ENCODE data around the gene CD300LD.
"Not testable (repeated sequence)": the region's sequence is repeated elsewhere in the genome, so short reads cannot be mapped to it uniquely, and the experiment has no call there.

Gene CD300LD

GRCh38 chr17:74561586-74561985 is 30.5 kb downstream of the CD300LD start:
- Histone ChIP-seq H3K4me3 (ENCODE audit: low read depth, low read length) (no peak overlapping the region), H3K27me3 (ENCODE audit: insufficient read depth, low read depth, severe bottlenecking) (peaks cover 97% of the 10 kb centered on the region), H3K36me3 (no peaks in the 10 kb centered on the region), H3K9me3 (ENCODE audit: severe bottlenecking) (peaks cover 6% of the 10 kb centered on the region), H3K27ac (no peak overlapping the region)
- no peak for TF ChIP-seq CTCF (IDR thresholded peaks at IDR 0.05; ENCODE audit: low read depth, low read length)
- DNase-seq, result no peak

GRCh38 chr17:74558882-74559519 is 33.1 kb downstream of the CD300LD start:
- DNase-seq, result no peak
- Histone ChIP-seq H3K27ac (no peak overlapping the region), H3K27me3 (ENCODE audit: insufficient read depth, low read depth, severe bottlenecking) (peaks cover 100% of the 10 kb centered on the region)

GRCh38 chr17:74558402-74558801 is 33.7 kb downstream of the CD300LD start:
- not testable (repeated sequence) for DNase-seq; H3K27ac ChIP-seq; H3K36me3 ChIP-seq; H3K4me3 ChIP-seq (ENCODE audit: low read depth, low read length)
- H3K9me3 ChIP-seq (ENCODE audit: severe bottlenecking), result peaks cover 11% of the 10 kb centered on the region
- peaks cover 100% of the 10 kb centered on the region for H3K27me3 ChIP-seq (ENCODE audit: insufficient read depth, low read depth, severe bottlenecking)

More at GRCh38 chr17:74558882-74559519, 33.1 kb downstream of the CD300LD start:
- no peak for TF ChIP-seq CTCF (IDR thresholded peaks at IDR 0.05; ENCODE audit: low read depth, low read length)
- Histone ChIP-seq H3K4me3 (ENCODE audit: low read depth, low read length) (no peak overlapping the region), H3K9me3 (ENCODE audit: severe bottlenecking) (peaks cover 11% of the 10 kb centered on the region), H3K36me3 (no peaks in the 10 kb centered on the region)

- Histone ChIP-seq H3K36me3 (no peaks in the 10 kb centered on the region), H3K4me3 (ENCODE audit: low read depth, low read length) (no peak overlapping the region), H3K9me3 (ENCODE audit: severe bottlenecking) (peaks cover 9% of the 10 kb centered on the region), H3K27ac (no peak overlapping the region), H3K27me3 (ENCODE audit: insufficient read depth, low read depth, severe bottlenecking) (peaks cover 100% of the 10 kb centered on the region)
- TF ChIP-seq CTCF (IDR thresholded peaks at IDR 0.05; ENCODE audit: low read depth, low read length), result no peak
- no peak for DNase-seq
Observed at GRCh38 chr17:74555427-74555940, 36.6 kb downstream of the CD300LD start.

GRCh38 chr17:74554909-74555308 is 37.2 kb downstream of the CD300LD start:
- peaks cover 100% of the 10 kb centered on the region for H3K27me3 ChIP-seq (ENCODE audit: insufficient read depth, low read depth, severe bottlenecking)
- no peak for TF ChIP-seq CTCF (IDR thresholded peaks at IDR 0.05; ENCODE audit: low read depth, low read length)

GRCh38 chr17:74552037-74552436 is 40.0 kb downstream of the CD300LD start:
- no peak for TF ChIP-seq CTCF (IDR thresholded peaks at IDR 0.05; ENCODE audit: low read depth, low read length)
- Histone ChIP-seq H3K27me3 (ENCODE audit: insufficient read depth, low read depth, severe bottlenecking) (peaks cover 100% of the 10 kb centered on the region), H3K36me3 (no peaks in the 10 kb centered on the region), H3K4me3 (ENCODE audit: low read depth, low read length) (no peak overlapping the region), H3K27ac (no peak overlapping the region), H3K9me3 (ENCODE audit: severe bottlenecking) (peaks cover 5% of the 10 kb centered on the region)
- DNase-seq, result no peak

More at GRCh38 chr17:74554909-74555308, 37.2 kb downstream of the CD300LD start:
- DNase-seq, result no peak
- Histone ChIP-seq H3K27ac (no peak overlapping the region), H3K4me3 (ENCODE audit: low read depth, low read length) (no peak overlapping the region), H3K36me3 (no peaks in the 10 kb centered on the region), H3K9me3 (ENCODE audit: severe bottlenecking) (peaks cover 9% of the 10 kb centered on the region)

All from WERI-Rb-1 (cell line).